Aorta (tissue), 5 donors: ENCODE results near the gene NBAS. TPM values are rescaled to one million over a fixed set of nuclear protein-coding genes. Genes with fewer than 3 reads are reported as not detected.

Experiments
- ATAC-seq: fragments of 200-7000 bp; cut with Tn5 transposase; one replicate; pipeline ENCODE4 v1.9.1; 2022; ENCODE audit warnings: moderate library complexity; ENCODE audit not compliant: low FRiP score
- DNase-seq, 2 donors: peaks; one replicate each; pipeline ENCODE4 v3.0.0-alpha.2; 2020
- H3K27ac ChIP-seq, 2 donors: one replicate each; pipeline ENCODE4 v1.5.1; 2013; ENCODE audit warnings: low read length in 2 of 2, mild to moderate bottlenecking in 2 of 2, moderate library complexity in 2 of 2, control low read depth in 1 of 2, inconsistent platforms in 1 of 2, low read depth in 1 of 2
- H3K27me3 ChIP-seq, 2 donors: one replicate each; pipeline ENCODE4 v1.6.1; 2013; ENCODE audit warnings: control low read depth in 1 of 2, low read length in 1 of 2, mild to moderate bottlenecking in 1 of 2, moderate library complexity in 1 of 2; ENCODE audit not compliant: insufficient read depth in 2 of 2, control insufficient read depth in 1 of 2
- H3K36me3 ChIP-seq, 2 donors: one replicate each; pipeline ENCODE4 v1.6.1; 2013; ENCODE audit warnings: control low read depth in 1 of 2, low read length in 1 of 2, mild to moderate bottlenecking in 1 of 2; ENCODE audit not compliant: insufficient read depth in 2 of 2, control insufficient read depth in 1 of 2
- H3K4me1 ChIP-seq, 2 donors: one replicate each; pipeline ENCODE4 v1.6.1; 2013; ENCODE audit warnings: low read length in 2 of 2, control low read depth in 1 of 2, mild to moderate bottlenecking in 1 of 2, moderate library complexity in 1 of 2; ENCODE audit not compliant: insufficient read depth in 2 of 2, control insufficient read depth in 1 of 2
- H3K4me3 ChIP-seq, 2 donors: one replicate each; pipeline ENCODE4 v1.5.1; 2013; ENCODE audit warnings: low read length in 2 of 2, control low read depth in 1 of 2, mild to moderate bottlenecking in 1 of 2
- H3K9me3 ChIP-seq: one replicate; pipeline ENCODE4 v1.6.1; 2013; ENCODE audit warnings: mild to moderate bottlenecking, low read length; ENCODE audit not compliant: control insufficient read depth
- WGBS, 2 donors: extraction: QIAGEN DNeasy Blood & Tissue Kit; methylation state at CpG; one replicate each; pipeline ENCODE4 v1.1.7; 2013; 5-methylcytosine and 5-hydroxymethylcytosine counted together
- intact Hi-C, 2 donors: fragments of 100-400 bp; cut with DNase I; formaldehyde crosslinking; loops; one replicate each; pipeline versions ENCODE4 v1.14.2 to v1.15.0; 2022
- polyA plus RNA-seq, 2 donors: library from polyadenylated mRNA; stranded (reverse); fragments of 200-250 nt; gene quantifications; one replicate each; pipeline ENCODE4 v1.2.3, GENCODE V29; 2013
- total RNA-seq, 2 donors: library from RNA; stranded (reverse); fragmentation: NEBNext Ultra II Directional; extraction: Animal tissue kit (Norgen Biotek cat#: 25700); gene quantifications; one replicate each; pipeline ENCODE4 v1.2.1, GENCODE V29; 2021
- donor health status: healthy with polysubstance abuse.
- donor health status: Bipolar disorder and iron deficiency.
- donor health status: DM: no; HTN: no; CAD: no.
- donor health status: DM: no; HTN: no; CAD: no.
- donor health status: DM: yes; HTN: yes; CAD: no.

NBAS gene
- total and polyA plus RNA-seq, 4 donors, result 7.4 to 46.0 (median 33.7) TPM

GRCh38 chr2:15241929-15242328 is 319.2 kb downstream of the NBAS start:
- H3K9me3 ChIP-seq, result no peaks in the 10 kb centered on the region
- H3K4me1 ChIP-seq, result no peaks in the 10 kb centered on the region
- no peaks in the 10 kb centered on the region for H3K27me3 ChIP-seq
- ATAC-seq (no peak), DNase-seq (no peak)
- H3K36me3 ChIP-seq, result no peaks in the 10 kb centered on the region
- H3K4me3 ChIP-seq, result no peak overlapping the region
- WGBS, 2 donors, result 80 to 89% methylated on average over 3 of the region's 3 CpGs
- no peak overlapping the region for H3K27ac ChIP-seq
- intact Hi-C loops, result no loop called here

DNA sequence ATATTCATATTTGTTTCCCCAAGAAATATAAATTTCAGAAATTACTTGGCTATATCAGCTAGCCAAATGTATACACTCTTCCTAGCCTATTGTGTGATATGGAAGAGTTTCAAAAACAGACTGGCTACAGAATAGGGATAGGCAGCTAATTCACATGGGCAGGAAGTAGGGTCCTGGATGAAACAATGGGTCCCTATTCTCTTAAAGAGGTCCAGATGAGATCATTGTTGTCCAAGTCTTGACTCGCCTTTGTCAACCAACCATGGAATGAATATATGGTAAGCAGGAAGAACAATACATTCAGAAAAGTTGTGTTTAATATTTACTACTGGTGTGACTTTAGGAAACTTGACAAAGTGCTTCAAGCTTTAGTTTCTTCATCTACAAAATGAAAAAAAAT is 319.9 kb downstream of the NBAS start:
- ATAC-seq, result no peak
- Histone ChIP-seq H3K9me3 (no peaks in the 10 kb centered on the region), H3K4me1 (no peaks in the 10 kb centered on the region), H3K4me3 (no peak overlapping the region), H3K27ac (no peak overlapping the region), H3K27me3 (no peaks in the 10 kb centered on the region), H3K36me3 (no peaks in the 10 kb centered on the region)
- intact Hi-C loops, result no loop called here
- WGBS, 2 donors, result 99 to 100% methylated on average over 1 of the region's 1 CpG
- DNase-seq, result no peak

GRCh38 chr2:15238028-15238427 is 323.1 kb downstream of the NBAS start:
- DNase-seq (no peak), ATAC-seq (no peak)
- Histone ChIP-seq H3K27me3 (no peaks in the 10 kb centered on the region), H3K27ac (no peak overlapping the region), H3K4me1 (no peaks in the 10 kb centered on the region), H3K36me3 (no peaks in the 10 kb centered on the region), H3K9me3 (no peaks in the 10 kb centered on the region), H3K4me3 (no peak overlapping the region)
- intact Hi-C loops, result no loop called here
- 96% methylated on average over 5 of the region's 5 CpGs for WGBS, 2 donors

GRCh38 chr2:15230599-15231192 is 330.4 kb downstream of the NBAS start:
- intact Hi-C loops, result no loop called here
- WGBS, 2 donors, result 89 to 90% methylated on average over 7 of the region's 7 CpGs
- Histone ChIP-seq H3K4me3 (no peak overlapping the region), H3K4me1 (no peaks in the 10 kb centered on the region), H3K27ac (no peak overlapping the region), H3K36me3 (peaks cover 0 to 2% of the 10 kb centered on the region in 2 donors), H3K27me3 (no peaks in the 10 kb centered on the region), H3K9me3 (no peaks in the 10 kb centered on the region)
- no peak for ATAC-seq
- DNase-seq, result no peak

DNA sequence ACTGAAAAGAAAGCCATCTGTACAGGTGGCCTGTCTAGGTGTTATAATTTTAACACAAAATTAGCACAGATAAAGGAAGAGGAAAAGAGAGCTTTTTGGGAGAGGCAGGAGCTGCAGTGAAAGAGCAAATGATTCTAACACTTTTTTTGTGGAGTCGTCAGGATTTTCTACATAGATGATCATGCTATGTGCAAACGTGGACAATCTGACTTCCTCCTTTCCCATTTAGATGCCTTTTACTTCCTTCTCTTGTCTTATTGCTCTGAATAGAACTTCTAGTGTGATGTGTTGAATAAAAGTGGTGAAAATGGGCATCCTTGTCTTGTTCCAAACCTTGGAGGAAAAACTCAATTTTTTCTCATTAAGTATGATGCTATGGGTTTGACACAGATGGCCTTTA is 334.5 kb downstream of the NBAS start:
- H3K4me1 ChIP-seq, result no peaks in the 10 kb centered on the region
- no peaks in the 10 kb centered on the region for H3K27me3 ChIP-seq
- intact Hi-C loops, result no loop called here
- peaks cover 2% of the 10 kb centered on the region for H3K9me3 ChIP-seq
- peaks cover 0 to 4% of the 10 kb centered on the region in 2 donors for H3K36me3 ChIP-seq
- WGBS, 2 donors, result 71 to 81% methylated on average over 2 of the region's 2 CpGs
- H3K27ac ChIP-seq, result no peak overlapping the region
- no peak for ATAC-seq
- no peak for DNase-seq
- H3K4me3 ChIP-seq, result no peak overlapping the region

DNA sequence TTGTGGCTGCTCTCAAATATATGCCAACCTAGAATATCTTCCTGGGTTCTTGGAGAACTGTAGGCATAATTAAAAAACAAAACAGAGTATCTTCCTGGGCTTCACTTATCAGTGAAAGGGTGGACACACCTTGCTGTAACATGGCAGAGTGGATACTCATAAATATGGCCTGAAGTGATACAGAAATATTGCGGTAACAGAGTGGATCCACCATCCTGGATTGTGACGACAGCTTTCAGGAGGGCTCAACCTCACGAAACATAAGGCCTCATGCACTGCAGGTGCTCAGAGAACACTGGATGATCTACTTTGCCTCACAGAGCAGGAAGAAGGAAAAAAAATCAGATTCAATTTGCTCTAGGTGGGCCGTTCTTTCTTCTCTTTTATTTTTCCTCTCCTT is 336.0 kb downstream of the NBAS start:
- Histone ChIP-seq H3K9me3 (peaks cover 2% of the 10 kb centered on the region), H3K36me3 (peaks cover 0 to 2% of the 10 kb centered on the region in 2 donors), H3K27ac (no peak overlapping the region), H3K4me1 (no peaks in the 10 kb centered on the region), H3K27me3 (no peaks in the 10 kb centered on the region), H3K4me3 (no peak overlapping the region)
- intact Hi-C loops, result no loop called here
- WGBS, 2 donors, result 90 to 93% methylated on average over 4 of the region's 4 CpGs
- no peak for DNase-seq
- no peak for ATAC-seq

- ATAC-seq, result no peak
- Histone ChIP-seq H3K4me3 (no peak overlapping the region), H3K9me3 (peaks cover 2% of the 10 kb centered on the region), H3K27ac (no peak overlapping the region), H3K27me3 (no peaks in the 10 kb centered on the region), H3K36me3 (peaks cover 0 to 2% of the 10 kb centered on the region in 2 donors), H3K4me1 (no peaks in the 10 kb centered on the region)
- no peak for DNase-seq
- WGBS, 2 donors, result 93 to 94% methylated on average over 6 of the region's 6 CpGs
- intact Hi-C loops, result no loop called here
Measured at GRCh38 chr2:15224641-15225040, 336.5 kb downstream of the NBAS start.

DNA sequence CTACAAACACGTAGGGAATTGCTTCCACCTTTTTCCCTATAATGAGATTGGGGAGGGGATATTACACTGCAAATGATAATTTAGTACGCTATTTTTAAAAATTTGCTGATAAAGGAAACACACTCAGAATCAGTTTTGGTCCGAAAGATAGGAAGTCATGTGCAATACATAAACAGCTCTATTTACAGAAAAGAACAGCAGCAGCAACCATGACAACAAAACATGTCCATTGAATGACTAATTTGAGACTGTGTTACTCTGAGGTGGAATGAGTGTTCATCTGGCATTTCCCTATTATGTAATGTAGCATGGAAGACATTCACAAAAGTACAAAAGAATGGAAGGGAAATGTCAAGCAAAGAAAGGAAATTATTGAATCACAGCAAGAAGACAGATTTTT is 337.2 kb downstream of the NBAS start:
- Histone ChIP-seq H3K27ac (no peak overlapping the region), H3K9me3 (peaks cover 2% of the 10 kb centered on the region), H3K4me3 (no peak overlapping the region), H3K36me3 (peaks cover 0 to 2% of the 10 kb centered on the region in 2 donors), H3K27me3 (no peaks in the 10 kb centered on the region), H3K4me1 (no peaks in the 10 kb centered on the region)
- DNase-seq (no peak), ATAC-seq (no peak)
- 70 to 78% methylated on average over 3 of the region's 3 CpGs for WGBS, 2 donors
- intact Hi-C loops, result no loop called here

GRCh38 chr2:15222856-15223255 is 338.3 kb downstream of the NBAS start:
- WGBS, 2 donors, result 73% methylated on average over 3 of the region's 3 CpGs

More at GRCh38 chr2:15222856-15223255, 338.3 kb downstream of the NBAS start:
- no peak overlapping the region for H3K27ac ChIP-seq
- ATAC-seq (no peak), DNase-seq (no peak)
- peaks cover 2 to 5% of the 10 kb centered on the region in 2 donors for H3K36me3 ChIP-seq
- peaks cover 2% of the 10 kb centered on the region for H3K9me3 ChIP-seq
- intact Hi-C loops, result no loop called here
- H3K4me3 ChIP-seq, result no peak overlapping the region
- no peaks in the 10 kb centered on the region for H3K4me1 ChIP-seq
- no peaks in the 10 kb centered on the region for H3K27me3 ChIP-seq
